NCI-H146 treated with DMSO at 0.1 percent for 48 hours (cell line): Measurements from ENCODE around the gene ASIC1.

Experiments used
- DNase-seq: peaks from one replicate; lab custom pipeline; 2025; ENCODE audit not compliant: unreplicated experiment; lab: John Stamatoyannopoulos, UW

The ASIC1 gene

GRCh38 chr12:50040657-50041056, 16.7 kb upstream of the ASIC1 start:
- no peak for DNase-seq

DNA sequence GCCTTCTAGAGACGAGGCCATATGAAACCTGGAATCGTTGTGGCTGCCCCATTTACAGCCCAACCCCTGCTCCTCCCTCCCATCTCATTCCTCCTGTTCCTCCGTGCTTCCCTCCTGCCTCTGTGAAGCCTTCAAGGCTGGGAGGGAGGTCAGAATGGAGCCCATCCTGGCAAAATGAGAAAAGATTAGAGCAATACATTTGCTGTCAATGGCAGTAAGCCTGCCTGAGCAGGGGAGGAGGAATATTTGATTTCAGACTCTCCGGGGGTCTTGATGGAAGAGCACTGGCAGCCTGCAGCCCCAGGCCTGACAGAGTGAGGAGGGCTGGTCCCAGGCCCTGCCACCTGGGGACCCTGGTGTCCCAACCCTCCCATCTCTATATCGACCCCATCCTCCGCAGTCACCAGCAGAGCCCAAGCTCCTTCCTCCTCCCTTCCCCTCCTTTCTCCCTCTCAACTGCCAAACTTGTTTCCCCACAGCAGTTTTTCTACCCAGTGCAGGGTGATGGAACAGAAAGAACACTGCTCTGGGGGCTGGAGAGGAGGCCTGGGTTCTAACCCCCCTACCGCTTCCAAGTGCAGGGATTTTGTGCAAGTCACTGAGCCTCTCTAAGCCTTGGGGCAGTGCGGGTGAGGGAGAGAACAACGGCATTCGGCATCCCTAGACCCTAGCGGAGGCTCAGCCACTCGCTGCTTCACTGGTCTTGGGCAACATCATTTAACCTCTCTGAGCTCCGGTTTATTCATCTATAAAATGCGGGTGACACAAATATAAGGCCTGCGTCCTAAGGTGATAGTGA, 16.1 kb upstream of the ASIC1 start:
- DNase-seq = no peak

GRCh38 chr12:50041962-50042361, 15.4 kb upstream of the ASIC1 start:
- no peak for DNase-seq

DNA sequence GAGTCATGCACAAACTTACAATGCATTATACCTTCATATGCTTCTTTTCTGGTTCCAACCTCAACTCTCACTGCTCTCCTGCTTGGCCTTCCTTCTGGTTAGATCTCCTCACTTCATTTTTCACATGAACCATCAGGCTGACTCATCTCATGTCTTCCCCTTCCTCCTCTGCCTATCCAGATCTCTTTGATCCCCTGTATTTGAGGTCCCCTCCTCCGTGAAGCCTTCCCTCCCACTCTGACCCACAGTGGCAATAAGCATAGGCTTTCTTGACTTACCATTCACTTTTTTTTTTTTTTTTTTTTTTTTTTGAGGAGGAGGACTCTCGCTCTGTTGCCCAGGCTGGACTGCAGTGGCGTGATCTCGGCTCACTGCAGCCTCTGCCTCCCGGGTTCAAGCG, 14.7 kb upstream of the ASIC1 start:
- no peak for DNase-seq

GRCh38 chr12:50043308-50043707, 14.1 kb upstream of the ASIC1 start:
- no peak for DNase-seq

- no peak for DNase-seq
Observed at GRCh38 chr12:50043854-50044253, 13.5 kb upstream of the ASIC1 start.

DNA sequence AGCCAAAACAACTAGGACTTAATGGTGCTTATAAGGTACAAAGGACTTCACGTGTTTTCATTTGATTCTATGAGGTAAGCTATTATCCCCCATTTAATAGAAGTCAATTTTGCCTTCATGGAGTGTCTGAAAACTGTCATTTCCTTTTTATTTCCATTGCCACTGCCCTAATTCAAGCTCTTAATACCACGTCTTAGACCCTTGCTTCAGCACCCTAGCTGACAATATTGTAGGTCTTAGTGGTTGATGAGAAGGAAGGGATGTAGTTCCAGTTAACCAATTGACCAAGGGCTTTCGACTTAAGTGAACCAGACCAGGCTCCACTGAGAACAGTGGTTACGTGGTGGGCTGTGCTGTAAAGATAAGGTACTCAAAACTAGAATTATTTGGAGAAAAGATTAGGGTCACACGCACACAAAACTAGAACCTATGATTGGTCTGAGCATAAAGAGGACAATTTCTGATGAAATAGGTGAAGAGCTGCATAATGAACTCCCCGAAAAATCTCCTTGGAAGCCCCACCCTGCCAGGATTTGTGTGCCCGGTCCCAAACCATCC, 9.6 kb upstream of the ASIC1 start:
- DNase-seq = no peak

- peak; percentile 19 for DNase-seq
Observed at GRCh38 chr12:50049254-50050118, 7.9 kb upstream of the ASIC1 start.

DNA sequence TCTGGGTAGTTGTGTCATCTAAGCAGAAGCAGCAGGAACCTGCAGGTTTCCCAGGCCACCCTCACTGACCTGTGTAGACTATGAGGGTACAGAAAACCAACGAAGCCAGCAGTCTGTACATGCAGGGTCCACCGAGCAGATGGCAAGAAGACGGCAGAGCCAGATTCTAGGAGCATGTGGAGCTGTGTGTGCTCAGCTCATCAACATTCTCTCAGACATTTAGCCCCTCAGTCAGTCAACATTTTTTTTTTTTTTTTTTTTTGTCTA, 7.3 kb upstream of the ASIC1 start:
- DNase-seq = no peak

GRCh38 chr12:50050410-50051098, 6.8 kb upstream of the ASIC1 start:
- DNase-seq = no peak

DNA sequence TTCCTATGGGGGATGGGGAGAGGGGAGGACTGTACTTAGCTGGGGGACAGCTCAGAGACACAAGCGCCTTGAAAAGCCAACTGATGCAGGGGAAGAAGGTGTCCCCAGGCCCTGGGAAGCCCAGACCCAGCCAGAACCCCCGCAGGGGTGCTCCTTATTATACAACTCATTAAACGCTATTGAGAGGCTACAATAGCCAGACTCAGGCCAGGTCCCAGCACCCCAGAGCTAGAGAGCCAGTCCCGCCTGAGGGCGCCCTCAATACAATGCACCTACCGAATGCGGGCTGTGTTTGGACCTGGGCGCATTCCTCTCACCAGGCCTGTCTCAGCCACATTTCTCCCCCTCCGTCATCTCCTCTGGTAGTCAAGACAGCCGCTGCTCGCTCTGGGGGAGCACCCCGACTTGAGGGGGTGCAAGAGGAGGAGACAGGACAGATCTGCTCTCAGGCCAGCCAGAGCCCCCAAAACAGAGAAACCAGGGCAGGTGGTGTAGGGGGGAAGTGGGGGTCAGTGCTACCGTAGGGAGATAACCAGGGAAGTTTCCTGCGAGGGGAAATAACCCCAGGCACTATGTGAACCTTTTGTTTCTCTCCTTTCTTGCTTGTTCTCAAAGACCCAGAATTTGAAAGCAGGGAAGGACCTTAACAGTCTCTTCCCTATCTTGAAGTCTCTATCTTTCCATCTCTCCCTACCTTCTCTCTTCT, 6.1 kb upstream of the ASIC1 start:
- DNase-seq = no peak

GRCh38 chr12:50052544-50052943, 4.9 kb upstream of the ASIC1 start:
- no peak for DNase-seq

GRCh38 chr12:50052964-50053363, 4.4 kb upstream of the ASIC1 start:
- DNase-seq = no peak

GRCh38 chr12:50053583-50053982, 3.8 kb upstream of the ASIC1 start:
- no peak for DNase-seq

DNA sequence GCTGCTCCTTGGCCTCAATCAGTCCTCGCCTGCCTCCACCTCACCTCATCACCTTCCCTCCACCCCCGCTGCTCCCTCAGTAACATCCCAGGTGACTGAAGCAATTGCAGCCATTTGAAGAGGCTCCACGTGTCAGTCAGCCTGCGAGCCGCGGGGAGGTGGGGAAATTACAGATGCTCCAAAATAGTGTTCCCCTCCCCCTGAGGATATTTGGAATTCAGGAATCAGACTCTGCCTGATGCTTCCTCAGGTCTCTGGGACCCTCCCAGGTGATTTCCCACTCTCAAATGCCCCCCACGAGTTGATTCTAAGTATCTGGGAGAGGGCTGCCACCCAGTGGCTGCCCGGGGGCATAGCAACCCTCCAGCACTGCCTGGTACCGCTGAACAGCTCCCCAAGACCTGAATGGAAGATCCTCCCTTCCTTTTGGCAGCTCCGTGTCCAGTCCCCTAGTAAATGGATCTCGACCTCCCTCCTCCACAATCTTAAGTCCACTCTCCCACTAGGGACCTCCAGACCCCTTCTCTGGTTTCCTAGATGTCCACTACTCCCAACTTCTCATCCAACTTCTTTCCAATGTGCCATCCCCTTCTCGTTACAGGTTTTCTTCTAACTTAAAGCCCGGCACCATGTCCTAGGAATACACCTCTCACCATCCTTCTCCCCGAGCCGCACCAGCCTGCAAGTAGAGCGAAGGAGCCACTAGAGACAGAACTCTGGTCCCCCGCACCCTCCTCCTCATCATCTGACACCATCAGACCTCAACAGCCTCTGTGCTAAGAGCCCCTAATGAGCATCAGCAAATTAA, 1.4 kb upstream of the ASIC1 start:
- peak; percentile 59 for DNase-seq

GRCh38 chr12:50056639-50056976, 788 bp upstream of the ASIC1 start:
- DNase-seq = no peak

GRCh38 chr12:50057896-50058670, 687 bp downstream of the ASIC1 start:
- DNase-seq = no peak

DNA sequence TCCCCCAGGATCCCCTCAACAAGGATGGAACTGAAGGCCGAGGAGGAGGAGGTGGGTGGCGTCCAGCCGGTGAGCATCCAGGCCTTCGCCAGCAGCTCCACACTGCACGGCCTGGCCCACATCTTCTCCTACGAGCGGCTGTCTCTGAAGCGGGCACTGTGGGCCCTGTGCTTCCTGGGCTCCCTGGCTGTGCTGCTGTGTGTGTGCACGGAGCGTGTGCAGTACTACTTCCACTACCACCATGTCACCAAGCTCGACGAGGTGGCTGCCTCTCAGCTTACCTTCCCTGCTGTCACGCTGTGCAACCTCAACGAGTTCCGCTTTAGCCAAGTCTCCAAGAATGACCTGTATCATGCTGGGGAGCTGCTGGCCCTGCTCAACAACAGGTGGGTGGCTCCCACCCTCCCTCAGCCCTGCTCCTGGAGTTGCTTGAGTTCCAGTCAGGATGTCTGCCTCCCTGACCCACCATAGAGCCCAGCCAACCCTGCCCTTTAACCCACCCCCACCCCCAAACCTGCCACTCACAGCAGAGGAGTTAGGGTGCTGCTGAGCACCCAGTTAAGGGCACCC, 1.4 kb downstream of the ASIC1 start:
- DNase-seq = no peak

GRCh38 chr12:50059440-50060119, 2.2 kb downstream of the ASIC1 start:
- no peak for DNase-seq
